HT-29 (cell line): ENCODE data around the gene FBXO17. TPM values are rescaled to one million over a fixed set of nuclear protein-coding genes. Genes with fewer than 3 reads are reported as not detected.

ENCODE experiments used
- DNase-seq: peaks from one replicate; pipeline ENCODE4 v3.0.0-alpha.2; 2015; ENCODE audit warnings: low spot score
- total RNA-seq: library from RNA; depleted of rRNA; stranded (reverse); fragments of >200 nt; shearing (Covaris generic); gene quantifications from 2 replicates; pipeline ENCODE4 v1.2.3, GENCODE V29; 2014

Gene FBXO17
- total RNA-seq, 1 experiment from 2014 or later: not detected

- peak; percentile 83 for DNase-seq
Observed at GRCh38 chr19:38917921-38918491, 57.5 kb downstream of the FBXO17 start.

DNA sequence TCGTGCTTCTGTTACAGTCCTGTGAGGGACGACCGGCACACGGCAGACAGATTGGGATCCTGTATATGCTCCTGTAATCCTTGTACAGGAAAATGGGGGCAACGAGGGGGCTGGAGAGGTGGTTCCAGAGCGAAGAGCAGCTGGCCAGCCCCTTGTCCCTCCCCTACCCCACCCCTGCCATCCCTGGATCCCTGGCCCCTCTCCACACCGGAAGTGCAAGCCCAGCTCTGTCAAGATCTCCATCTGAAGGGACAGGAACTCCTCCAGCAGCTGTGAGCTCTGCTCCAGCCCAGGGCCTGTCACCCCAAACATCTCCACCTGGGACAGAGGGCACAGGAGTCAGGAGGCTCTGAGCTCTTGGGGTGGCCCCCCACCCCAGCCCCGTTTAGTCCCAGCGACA is 58.0 kb downstream of the FBXO17 start:
- no peak for DNase-seq

- DNase-seq: no peak
Observed at GRCh38 chr19:38915329-38916321, 59.9 kb downstream of the FBXO17 start.

GRCh38 chr19:38913958-38914357 is 61.6 kb downstream of the FBXO17 start:
- DNase-seq: no peak

DNA sequence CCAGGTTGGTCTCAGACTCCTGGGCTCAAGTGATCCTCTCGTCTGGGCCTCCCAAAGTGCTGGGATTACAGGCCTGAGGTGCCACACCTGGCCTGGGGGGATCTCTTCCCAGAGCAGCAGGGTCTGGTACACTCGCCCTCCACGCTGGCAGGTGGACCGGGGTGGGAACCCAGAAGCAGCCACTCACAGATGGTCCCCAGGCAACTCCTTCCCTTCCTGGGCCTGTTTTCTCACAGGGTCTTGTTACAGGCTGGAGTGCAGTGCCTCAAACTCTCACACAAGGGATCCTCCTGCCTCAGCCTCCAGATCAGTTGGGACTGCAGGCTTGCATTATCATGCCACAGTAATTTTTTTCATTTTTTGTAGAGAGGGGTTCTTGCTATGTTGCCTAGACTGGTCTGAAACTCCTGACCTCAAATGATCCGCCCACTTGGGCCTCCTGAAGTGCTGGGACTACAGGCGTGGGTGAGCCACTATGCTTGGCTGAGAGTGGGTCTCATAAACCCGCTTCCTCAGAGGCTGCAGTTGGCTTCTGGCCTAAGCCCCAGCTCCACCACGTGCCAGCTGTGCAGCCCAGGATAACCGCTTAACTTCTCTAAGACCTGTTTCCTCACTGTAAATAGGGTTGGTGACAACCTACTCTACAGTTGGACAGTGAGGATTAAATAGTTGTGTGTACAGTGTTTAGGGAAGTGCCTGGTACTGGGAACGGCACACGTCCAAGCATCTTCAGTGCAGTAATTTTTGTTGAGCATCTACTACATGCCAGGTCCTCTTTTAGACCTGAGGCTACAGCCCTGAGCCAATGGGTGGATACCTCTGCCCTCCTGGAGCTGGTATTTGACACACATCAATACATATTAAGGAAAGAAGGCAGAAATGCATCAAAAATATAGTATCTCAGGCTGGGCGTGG is 62.7 kb downstream of the FBXO17 start:
- DNase-seq: no peak

GRCh38 chr19:38911388-38912001 is 64.0 kb downstream of the FBXO17 start:
- no peak for DNase-seq

DNA sequence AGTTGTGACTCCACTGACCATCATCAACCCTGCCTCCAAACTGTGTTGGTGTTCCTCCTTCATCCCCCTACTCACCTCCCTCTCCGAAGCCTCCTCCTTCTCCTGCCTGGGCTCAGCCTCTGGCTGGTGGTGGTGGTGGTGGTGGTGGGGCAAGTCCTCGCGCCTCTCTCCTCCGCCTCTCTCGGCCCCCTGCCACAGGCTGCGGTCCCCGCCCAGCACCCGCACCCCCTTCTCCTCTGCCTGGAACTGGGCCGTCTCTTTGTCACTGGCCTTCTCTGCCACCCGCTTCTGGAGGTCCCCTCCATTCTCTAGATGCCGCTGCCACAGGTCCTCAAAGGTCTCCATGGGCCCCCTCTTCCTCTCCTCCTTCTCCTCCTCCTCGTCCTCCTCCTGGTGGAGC is 65.1 kb downstream of the FBXO17 start:
- DNase-seq: no peak

DNA sequence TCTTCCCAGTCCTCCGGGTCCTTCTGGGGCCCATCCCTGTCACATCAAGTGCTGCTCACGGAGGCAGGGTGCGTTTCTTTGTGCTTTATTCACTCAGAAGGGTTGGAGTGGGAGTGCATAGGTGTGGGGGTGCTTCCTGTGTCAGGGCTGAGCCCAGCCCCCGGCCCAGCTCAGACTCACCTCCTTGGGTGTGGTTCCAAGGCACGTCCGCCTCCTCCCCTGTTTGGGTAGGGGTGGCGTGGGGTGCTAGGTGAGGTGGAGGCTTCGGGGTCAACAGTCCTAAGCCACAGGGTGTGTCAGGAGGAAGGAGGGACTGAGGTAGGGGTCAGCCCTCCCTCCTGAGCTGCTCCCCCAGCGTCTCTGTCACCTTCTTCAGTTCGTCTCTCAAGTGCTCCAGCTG is 66.6 kb downstream of the FBXO17 start:
- no peak for DNase-seq

- DNase-seq: no peak
Observed at GRCh38 chr19:38907670-38908069, 67.9 kb downstream of the FBXO17 start.

DNA sequence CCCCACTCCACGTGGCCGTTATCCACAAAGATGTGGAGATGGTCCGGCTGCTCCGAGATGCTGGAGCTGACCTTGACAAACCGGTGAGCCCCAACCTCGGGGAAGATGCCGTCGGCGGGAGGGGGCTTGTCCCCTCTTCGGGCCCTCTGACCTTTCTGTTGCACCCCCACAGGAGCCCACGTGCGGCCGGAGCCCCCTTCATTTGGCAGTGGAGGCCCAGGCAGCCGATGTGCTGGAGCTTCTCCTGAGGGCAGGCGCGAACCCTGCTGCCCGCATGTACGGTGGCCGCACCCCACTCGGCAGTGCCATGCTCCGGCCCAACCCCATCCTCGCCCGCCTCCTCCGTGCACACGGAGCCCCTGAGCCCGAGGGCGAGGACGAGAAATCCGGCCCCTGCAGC is 68.3 kb downstream of the FBXO17 start:
- no peak for DNase-seq

GRCh38 chr19:38905620-38906019 is 69.9 kb downstream of the FBXO17 start:
- no peak for DNase-seq

GRCh38 chr19:38904581-38905539 is 70.7 kb downstream of the FBXO17 start:
- DNase-seq: no peak

DNA sequence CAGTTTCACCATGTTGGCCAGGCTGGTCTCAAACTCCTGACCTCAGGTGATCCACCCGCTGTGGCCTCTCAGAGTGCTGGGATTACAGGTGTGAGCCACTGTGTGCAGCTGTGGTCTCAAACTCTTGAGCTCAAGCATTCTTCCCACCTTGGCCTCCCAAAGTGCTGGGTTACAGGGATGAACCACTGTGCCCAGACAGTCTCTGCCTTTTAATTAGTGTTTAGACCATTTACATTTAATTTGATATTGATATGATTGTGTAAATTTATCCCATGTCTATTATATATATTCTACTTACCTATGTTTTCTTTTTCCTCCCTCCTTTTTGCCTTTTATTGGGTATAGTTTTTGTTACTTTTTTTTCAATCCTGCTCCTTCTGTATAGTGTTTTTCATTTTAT is 73.9 kb downstream of the FBXO17 start:
- no peak for DNase-seq

- DNase-seq: no peak
Observed at GRCh38 chr19:38900743-38901190, 74.8 kb downstream of the FBXO17 start.

DNA sequence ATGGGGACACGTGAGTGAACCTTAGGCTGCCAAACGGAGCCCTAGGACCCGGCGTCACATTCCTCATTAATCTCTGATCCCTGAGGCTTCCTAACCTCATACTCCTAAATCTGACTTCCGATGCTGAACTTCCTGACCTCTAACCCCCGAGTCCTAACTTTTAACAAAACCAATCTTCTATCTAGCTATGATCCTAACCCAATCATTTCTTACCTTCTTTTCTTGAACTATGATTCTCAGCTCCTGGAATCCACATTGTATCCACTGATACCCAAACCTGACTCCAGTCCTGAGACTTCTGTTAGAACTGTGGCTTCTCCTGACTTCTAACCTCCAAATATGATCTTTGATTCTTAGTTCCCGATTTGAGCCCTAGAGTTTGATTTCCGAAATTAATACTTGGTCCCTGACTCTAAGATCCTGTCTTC is 75.3 kb downstream of the FBXO17 start:
- peak; percentile 82 for DNase-seq

DNA sequence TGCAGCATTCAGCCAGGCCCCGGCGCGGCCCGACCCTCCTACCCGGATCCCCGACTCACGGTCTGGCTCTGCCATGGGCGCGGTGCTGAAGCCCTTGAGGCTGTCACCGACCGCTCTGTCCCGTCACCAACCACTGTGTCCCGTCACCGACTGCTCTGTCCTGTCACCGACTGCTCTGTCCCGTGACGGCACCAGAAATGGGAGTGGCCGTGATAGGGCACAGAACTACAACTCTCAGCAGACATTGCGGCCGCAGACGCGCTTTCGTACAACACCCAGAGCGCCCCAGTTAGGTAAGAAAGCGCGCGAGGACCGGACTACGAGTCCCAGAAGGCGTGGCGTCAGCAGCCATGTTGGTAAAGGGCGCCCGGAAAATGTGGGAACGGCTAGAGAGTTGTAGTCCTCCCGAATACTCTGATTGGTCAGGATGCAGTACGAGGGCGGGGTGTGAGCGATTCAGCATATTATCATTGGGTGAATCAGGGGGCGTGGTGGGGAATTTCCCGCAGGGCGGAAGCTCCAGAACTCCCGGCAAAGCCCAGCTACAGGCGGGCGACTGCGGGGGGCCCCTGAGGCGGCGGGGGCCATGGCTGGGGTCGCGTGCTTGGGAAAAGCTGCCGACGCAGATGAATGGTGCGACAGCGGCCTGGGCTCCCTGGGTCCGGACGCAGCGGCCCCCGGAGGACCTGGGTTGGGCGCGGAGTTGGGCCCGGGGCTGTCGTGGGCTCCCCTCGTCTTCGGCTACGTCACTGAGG is 75.9 kb downstream of the FBXO17 start, which contains the start of the genes NFKBIB and SIRT2:
NFKBIB (plus strand) TSS at position 523 of the 755 bp plus-strand sequence; CDS start at position 587, 64 bp downstream.
SIRT2 (minus strand) TSS at position 172 of the 755 bp plus-strand sequence; CDS start at position 75, 97 bp downstream.
- peak; percentile 100 for DNase-seq

DNA sequence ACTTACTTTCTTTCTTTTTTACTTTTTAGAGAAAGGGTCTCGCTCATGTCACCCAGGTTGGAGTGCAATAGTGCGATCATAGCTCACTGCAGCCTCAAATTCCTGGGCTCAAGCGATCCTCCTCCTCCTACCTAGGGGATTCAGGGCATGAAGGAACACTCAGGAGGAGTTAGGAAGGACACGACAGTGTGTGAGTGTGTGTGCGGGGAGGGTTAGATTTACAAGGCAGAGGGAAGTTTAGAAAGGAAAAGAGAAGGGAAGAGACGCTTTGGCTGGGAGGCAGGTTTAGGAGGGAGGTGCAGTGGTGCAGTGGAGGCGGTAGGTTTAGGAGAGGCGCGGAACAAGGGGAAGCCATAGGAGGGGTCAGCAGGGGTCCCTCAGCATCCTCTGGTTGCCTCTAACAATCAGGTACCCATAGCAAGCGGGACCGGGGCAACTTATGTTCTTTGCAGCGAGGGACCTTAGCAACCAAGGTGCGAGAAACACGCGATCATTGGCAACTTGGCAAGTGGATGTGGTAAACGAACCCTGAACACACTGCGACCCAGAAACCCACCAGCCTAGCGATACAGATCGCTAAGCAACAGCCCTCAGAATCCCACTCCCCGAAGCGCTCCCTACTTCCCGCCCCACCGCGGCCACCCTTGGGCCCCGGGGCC is 76.6 kb downstream of the FBXO17 start:
- DNase-seq: peak; percentile 55

DNA sequence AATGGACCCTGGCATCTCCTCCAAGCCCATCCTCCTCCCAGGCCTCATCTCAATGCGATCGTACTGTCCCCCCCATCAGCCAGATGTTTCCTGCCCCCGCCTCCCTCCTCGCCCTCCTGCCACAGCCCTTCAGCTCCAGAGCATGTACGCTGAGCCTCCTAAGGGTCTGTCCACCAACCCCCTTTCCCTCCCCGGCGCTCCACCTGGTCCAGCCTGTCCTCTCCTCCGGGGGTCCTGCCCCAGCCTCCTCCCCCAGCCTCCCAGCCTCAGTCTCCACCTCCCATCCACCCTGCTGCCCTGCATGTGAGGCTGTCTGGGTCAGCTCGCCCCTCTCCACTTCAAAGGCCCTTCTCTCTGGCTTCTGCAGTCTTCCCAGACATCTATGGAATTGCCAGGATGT is 80.6 kb downstream of the FBXO17 start:
- DNase-seq: no peak
